Mesenteric fat pad (tissue), 1 donor: ENCODE measurements around the gene APLNR. TPM values are rescaled to one million over a fixed set of nuclear protein-coding genes. Genes with fewer than 3 reads are reported as not detected.

Experiments
- DNase-seq: peaks from one replicate; pipeline ENCODE4 v3.0.0-alpha.2; 2020; ENCODE audit warnings: low spot score
- total RNA-seq: library from RNA; stranded (reverse); fragmentation: NEBNext Ultra II Directional; extraction: Animal tissue kit (Norgen Biotek cat#: 25700); gene quantifications from one replicate; pipeline ENCODE4 v1.2.1, GENCODE V29; 2021
- donor health status: DM: yes; HTN: yes; CAD: no.

Gene APLNR
- total RNA-seq, 1 donor from 2014 or later, result 13.7 TPM

DNA sequence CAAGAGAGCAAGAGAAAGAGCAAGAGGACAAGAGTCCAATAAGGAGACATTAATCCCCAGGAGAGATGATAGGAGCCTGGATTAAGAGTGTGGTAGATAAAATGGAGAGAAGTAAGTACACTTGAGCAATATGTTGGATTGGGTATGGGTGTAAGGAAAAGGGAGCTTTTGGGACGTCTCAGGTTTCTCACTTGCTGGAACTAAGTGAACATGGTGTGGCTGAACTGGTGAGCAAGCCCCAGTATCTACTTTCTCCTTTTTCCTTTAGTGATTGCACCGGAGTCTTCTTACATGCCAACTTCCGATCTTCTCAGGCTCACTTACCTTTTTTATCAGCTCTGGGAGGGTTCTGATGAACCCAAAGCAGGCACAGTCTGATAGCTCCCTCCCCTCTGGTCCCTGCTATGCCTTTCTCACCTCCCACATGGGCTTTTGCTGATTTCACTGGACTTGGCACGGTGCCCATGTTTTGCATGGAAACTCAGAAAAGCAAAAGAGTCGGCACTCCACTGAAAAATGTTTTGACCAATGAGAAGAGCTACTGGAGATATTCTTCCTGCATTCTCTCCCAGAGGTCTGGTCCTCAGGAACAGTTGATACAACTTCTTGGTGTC, 14.5 kb upstream of the APLNR start:
- DNase-seq, result no peak

DNA sequence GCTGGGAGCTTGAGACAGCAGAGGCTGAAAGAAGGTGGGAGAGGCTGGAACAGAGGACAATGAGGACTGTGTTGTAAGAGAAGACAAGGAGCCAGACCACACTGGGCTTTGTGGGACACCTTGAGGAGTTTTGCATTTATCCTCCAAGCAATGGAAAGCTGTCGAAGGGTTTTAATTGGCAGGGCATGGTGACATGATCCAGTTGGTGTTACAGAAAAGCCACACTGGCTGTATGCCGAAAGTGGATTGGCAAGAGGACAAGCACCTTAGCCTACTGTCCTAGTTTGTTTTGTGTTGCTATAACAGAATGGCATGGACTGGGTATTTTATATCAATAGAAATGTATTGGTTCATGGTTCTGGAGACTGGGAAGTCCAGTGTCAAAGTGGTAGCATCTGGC, 14.0 kb upstream of the APLNR start:
- no peak for DNase-seq

DNA sequence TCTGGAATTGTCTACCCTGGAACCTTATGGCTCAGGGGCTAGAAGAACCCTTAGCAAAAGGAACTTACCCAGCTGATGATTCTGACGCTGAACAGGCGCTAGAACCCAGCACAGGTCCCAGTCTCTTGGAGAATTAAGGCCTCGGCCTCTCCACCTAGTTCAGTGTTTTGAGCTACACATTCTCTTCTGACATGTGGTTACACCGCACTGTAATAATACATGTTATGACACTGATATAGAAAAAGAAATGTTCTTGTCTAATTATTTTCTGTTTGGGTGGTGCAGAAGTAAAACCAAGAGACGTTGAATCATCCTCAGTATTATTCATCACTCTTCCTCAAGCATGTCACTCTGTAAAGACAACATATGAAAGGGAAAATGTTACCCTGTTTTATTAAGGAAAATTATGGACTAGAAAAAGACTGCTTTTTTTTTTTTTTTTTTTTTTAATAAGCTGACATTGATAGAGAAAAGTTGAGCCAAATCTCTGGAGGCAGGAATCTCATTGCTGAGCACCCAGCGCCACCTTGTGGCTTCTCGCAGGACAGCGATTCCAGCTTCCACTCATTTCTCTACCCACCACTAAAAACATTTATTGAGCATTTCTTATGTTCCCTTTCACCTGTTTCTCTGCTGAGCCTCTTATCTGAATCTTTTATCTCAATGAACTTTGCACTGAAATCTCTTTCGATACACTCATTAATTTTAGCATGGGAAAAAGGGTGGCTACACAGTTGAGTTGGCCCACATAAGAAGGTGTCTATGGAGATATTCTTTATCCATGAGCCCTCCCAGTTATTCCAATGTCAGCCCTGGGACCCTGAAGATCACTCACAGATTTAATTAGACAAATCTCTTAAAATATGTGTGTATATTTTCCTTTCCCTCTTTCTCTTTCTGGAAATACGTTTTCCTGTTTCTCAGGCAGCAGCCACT, 12.6 kb upstream of the APLNR start:
- DNase-seq, result no peak

DNA sequence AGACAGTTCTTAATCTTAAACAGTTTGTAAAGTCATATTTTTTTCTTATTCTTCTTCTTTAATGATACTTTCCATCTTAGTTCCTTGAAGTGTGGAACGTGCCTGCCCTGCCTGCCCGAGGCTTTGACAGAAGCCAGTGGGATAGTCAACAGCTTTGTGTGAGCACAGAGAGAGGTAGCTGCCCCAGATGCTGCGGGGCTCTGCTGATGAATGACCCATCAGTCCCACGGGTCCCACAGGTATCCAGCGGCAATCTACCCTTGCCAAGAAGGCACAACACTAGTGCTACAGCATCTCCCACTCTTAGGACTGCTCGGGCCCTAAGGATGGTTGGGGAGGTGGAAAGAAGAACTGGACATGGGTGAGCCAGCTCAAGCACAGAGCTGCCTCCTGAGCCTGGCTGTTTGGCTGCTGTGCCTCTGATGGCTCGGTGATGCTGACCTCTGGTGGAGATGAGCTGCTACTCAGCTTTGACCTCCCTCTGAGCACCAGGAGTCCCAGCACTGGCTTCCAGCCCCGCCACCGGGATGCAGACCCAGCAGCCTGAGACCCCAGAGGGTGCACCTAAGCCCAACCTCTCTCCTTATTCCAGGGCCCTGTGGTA, 11.8 kb upstream of the APLNR start:
- no peak for DNase-seq

DNA sequence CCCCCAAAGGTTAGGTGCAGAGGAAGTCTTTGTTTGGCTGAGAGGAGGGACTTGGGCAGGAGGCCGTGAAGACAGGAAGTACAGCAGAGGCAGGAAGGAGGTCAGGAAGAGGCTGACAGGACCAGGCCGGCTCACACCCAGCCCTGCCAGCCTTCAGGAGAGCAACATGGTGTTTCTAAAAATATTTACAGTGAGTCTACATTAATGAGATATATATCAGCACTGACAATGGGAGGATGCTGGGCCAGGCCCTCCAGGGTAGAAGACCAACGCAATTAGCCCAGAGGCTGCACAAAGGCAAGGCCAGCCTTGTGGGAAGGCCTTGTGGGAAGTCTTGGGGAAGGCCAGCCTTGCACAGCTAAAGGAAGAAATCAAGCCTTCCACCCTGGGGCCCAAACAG, 7.9 kb upstream of the APLNR start:
- no peak for DNase-seq

DNA sequence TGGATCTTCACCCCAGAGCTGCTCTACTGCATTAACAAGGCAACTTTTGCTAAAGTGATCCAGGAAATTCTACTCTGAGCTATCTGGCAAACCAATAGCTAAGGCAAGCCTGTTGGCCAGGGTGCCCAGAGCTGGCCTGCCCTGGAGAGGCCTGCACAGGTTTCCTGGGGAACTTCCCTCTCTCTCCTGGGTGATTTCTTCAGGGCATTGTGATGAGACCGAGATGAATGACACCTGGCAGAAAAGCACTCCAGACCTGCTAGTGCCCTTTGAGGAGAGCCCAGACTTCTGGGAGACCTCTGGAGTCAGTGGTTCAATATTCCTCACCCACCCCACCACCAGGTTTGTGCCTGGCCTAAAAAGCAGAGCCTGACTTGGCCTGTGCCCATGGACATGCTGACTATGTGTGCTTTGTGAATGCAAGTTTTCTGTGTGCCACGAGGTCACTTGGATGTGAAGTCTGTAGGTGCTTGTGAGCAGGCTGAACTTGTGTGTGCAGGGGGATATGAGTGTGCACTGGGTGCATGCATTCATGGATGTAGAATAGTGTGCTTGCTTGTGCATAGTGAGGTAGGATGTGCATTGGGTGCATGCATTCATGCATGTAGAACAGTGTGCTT, 4.4 kb upstream of the APLNR start:
- DNase-seq, result no peak

DNA sequence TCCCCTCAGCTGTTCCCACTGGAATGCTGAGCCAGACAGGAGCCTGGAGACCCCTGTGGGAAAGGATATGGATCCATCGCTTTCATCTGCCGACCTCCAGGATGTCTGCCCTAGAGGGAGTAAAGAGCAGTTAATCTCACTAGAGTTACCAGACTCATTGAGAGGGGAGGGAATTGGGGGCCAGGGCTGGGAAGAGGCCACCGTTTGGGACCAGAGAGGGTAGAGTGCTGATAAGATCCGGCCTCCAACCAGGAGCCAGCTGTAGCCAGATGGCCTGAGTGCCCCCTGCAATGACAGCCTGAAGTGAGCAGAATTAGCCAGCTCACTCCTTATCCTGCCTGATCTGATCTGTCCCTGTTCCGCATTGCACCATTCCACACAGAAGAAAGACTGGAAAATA, 3.7 kb upstream of the APLNR start:
- DNase-seq, result no peak

DNA sequence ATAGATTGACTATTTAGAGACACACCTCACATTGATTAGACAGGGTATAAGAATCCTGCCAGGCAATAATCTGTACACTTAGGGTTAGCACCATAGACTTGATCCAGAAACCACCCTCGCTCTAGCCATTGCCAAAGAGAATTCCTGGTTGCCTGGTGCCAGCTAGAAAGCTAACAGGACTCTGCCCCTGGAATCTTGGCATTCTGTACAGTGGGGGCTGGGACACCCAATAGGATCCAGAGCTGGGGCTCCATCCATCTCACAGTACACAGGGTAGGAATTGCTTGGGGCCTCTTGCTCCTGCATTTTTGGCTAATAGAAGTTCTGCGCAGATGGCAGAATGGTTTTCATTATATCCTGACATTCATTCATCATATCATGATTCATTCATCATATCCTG, 3.0 kb upstream of the APLNR start:
- no peak for DNase-seq

DNA sequence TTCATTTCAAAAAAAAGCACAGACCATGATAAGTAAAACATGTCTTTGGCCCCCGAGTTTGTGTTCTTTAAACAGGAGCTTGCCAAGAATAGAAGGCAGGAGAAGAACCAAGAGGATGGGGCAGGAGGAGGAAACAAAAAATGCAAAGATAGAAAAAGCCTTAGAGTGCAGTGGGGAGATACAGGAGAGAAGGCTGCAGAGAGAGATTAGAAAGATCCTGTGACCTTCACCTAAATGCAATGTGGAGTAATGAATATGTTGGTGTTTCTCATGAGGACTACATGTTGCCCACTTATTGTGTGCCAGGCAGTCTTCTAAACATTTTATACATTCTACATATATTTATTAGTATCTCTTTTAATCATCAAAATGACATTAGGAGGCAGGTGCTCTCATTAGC, 2.3 kb upstream of the APLNR start:
- DNase-seq, result no peak

DNA sequence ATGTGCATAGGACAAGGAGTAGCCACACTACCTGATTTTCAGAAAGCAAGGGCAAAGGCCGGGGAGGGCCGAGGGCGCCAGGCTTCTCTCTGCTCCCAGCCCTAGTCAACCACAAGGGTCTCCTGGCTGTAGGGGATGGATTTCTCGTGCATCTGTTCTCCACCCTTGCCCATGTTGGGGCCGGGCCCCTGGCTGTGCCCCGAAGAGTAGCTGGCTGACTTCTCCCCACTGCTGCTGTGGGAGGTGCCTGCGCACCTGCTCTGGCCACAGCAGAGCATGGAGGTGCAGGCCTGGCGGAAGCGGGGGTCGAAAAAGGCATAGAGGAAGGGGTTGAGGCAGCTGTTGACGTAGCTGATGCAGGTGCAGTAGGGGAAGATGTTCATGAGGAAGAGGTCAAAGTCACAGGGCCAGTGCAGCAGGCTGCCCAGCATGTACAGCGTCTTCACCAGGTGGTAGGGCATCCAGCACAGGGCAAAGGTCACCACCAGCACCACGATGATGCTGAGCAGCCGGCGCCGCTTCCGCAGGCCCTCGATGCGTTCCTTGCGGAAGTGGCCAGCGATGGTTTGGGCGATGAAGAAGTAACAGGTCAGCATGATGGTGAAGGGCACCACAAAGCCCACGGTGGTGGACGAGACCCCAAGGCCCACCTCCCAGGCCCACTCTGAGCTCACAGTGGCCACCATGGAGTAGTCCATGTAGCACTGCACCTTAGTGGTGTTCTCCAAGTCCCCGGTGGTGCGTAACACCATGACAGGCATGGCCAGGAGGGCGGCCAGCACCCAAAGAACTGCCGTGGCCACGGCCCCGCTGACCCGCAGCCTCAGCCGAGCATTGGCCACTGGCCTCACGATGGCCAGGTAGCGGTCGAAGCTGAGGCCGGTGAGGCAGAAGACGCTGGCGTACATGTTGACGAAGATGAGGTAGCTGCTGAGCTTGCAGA, 1.0 kb downstream of the APLNR start:
- no peak for DNase-seq

DNA sequence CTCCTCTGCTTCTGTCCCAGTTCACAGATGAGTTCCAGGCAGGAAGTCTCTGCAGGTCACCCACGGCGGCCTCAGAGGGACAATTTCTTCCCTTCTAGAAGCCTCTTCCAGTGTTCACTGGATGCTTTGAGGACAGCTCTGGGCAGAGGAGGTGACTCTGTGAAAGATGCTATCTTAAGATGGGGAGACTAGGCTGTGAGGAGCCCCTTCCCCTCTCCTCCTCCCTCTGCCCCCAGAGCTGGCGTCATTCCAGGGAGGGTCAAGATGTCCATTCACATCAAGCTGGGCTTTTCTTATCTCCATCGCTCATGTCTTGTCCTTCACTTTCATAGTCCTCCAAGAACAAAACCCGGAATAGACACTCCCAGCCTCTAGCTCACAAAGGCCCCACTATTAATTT, 3.3 kb downstream of the APLNR start:
- no peak for DNase-seq

DNA sequence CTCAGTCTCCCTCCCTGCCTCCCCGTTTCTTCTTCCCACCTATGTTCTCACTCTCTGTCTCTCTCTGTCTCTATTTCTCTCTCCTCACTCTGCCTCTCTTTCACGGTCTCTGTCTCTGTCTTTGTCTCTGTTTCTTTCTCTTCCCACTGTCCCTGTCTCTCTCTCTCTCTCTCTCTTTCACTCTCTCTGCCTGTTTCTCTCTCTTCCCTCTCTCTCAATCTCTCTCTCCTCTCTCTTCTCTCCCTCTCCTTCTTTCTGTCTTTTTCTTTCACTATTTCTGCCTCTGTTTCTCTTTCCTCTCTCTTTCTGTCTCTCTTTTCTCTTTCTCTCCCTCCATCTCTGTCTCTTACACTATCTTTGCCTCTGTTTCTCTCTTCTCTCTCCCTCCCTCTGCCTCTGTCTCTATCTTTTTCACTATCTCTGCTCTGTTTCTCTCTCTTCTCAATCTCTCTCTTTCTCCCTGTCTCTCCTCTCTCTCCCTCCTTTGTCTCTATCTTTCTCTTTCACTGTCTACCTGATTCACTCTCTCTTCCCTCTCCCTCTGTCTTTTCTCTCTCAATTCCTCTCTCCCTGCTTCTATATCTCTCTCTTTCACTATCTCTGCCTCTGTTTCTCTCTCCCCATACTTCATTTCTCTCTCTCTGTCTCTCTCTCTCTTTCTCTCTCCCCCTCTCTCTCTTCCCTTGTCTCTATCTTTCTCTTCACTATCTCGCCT, 5.4 kb downstream of the APLNR start:
- DNase-seq, result no peak

DNA sequence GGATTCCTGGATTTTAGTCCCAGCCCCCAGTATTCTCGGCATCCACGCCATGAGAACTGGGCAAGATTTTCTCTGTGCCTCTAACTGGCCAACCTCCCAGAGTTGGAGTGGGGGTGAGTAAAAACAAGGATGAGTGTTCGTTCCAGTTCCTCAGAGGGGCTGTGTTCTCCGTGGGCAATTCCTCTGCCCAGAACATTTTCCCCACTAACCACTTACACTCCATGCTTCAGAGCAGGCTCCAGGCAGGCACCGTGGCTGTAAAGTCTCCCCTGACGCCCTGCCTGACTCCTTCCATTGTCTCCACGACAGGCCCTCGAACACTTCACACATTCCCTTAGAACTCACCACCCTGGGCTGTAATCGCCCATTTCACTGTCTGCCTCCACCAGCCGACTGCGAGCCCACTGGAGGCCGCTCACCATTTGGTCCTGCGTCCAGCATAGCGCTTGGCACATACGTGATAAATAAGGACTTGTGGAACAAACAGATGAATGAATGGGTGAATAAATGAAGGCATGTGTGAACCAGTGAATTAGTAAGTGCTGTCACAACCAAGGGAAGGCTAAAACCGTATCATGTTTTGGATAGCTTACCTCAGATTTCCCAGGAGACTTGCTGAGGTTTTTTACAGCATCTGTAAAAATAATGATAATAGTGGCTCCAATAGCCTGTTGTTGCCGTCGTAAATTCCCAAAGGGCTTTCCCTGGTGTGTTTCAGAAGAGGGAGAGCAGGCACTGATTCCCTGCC, 6.1 kb downstream of the APLNR start:
- no peak for DNase-seq

DNA sequence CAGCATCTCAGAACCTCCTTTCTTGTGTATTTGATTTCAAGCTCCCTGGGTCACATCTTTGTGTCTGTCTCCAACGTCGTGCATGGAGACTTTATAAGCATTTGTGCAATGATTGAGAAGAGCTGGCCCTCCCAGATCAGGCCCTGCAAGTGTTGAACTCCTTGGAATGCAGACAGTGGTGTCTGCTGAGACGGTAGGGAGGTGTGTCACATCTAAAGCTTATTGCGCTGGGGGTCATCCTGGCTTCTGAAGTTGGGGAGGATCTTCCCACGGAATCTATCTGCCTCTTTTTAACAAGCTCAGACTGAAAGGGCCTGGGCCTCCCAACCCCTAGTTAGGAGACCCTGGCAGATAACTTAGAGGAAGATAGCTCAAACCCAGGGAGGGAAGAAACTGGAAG, 6.7 kb downstream of the APLNR start:
- no peak for DNase-seq

DNA sequence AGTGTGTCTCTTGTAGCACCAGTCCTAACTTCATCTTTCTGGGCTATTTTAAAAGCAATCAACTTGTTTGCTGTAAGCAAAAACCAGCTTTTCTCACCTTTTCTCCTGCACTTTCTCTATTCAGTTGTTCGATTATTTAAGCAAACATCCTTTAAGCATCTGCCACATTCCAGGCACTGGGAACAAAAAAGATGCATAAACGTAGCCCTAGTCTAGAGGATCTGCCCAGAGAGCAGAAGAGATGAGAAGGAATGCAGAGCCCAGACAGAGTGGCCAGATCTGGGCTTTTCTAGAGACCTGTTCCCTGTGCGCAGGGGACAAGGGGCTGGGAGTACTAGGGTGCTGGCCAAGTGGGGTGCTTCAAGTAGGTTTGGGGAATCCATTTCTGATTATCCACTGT, 8.4 kb downstream of the APLNR start:
- no peak for DNase-seq

DNA sequence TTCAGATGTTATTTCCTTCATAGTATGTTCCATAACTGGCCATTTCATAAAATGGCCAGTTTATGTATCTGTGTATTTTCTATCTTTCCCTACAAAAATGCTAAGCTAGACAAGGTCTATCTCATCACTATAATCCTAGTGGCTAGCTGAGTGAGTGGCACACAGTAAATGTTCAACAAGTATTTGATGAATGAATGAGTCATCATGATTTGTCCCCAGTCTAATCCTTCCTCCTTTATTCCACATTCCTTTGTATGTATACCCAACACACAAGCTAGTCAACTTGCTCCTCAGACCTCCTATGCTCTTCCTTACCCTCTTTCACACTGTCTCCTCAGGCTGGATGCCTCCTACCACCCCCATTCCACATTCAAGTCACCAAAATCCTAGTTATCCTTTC, 12.5 kb downstream of the APLNR start:
- no peak for DNase-seq

DNA sequence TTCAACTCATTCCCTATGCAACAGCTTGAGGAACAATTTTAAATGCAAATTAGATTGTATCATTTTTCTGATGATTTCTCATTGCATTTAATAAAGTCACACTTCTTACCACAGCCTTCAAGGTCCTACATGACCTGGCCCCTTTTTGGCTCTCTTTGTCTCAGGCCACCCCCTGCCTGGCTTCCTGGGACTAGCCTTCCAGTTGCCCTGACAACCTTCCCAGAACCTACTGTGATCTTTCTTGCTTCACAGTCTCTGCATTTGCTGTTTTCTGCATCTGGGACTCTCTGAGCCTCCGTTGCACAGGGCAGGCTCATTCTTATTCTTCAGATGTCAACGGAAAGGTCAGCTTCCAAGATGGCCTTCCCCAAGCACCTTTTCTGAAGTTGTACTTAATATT, 12.9 kb downstream of the APLNR start:
- no peak for DNase-seq

DNA sequence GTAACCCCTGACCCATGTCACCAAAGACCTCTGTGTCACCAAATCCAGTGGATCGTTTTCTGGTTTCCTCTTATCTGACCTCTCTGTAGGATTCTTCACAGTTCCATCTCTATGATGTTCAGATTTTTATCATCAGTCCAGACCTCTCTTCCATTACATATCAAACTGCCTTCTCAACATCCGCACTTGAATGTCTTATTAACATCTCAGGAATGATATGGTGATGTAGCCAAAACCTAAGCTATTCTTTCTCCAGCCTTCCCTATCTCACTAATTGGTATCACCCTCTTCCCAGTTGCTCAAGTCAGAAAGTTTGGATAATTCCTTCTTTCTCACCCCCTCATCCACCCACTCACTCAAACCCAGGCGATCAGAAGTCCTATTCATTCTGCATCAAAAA, 13.4 kb downstream of the APLNR start:
- DNase-seq, result no peak

DNA sequence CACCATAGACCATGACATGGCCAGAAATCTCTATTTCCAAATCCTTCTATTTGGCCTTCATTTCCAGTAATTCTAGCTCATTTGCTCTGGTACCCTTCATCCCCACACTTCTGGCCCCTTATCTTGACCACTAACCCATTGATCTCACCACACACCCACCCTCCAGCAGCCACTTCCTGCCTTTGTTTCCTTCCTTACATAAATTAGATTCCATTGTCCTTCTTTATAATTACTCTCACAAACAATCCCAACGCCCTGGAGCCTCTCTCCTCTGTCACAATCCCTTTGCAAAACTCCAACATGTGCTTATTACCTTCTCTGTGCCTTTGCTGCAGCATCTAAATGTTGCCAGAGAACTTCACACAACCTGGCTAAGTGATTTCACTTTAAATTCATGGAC, 14.8 kb downstream of the APLNR start:
- no peak for DNase-seq
